Esophagus squamous epithelium (tissue), 4 donors: Measurements from ENCODE around the gene NSD2.

Experiments
- CTCF ChIP-seq, 6 experiments: fragments of 450-650 bp in 4 of 6; fragments of 200-600 bp in 2 of 6; sonication (generic) in 2 of 6; IDR thresholded peaks; one replicate each; pipeline ENCODE4 v1.5.1; 2016 to 2019; ENCODE audit warnings: antibody characterized with exemption in 6 of 6, mild to moderate bottlenecking in 4 of 6, moderate library complexity in 4 of 6
- POLR2A ChIP-seq, 4 donors: fragments of 450-650 bp; IDR thresholded peaks; one replicate each; pipeline ENCODE4 v1.6.1; 2017; ENCODE audit warnings: antibody characterized with exemption in 4 of 4, mild to moderate bottlenecking in 4 of 4, moderate library complexity in 3 of 4

- TF ChIP-seq CTCF (IDR thresholded peaks at IDR 0.05) (no peak), POLR2A (IDR thresholded peaks at IDR 0.05) (no peak)
These were observed 15.9 kb downstream of the NSD2 start for GRCh38 chr4:1887052-1887451.
